ENCODE data around the gene ACOT2.
"Not testable (repeated sequence)": the region's sequence is repeated elsewhere in the genome, so short reads cannot be mapped to it uniquely, and the experiment has no call there.

DNA sequence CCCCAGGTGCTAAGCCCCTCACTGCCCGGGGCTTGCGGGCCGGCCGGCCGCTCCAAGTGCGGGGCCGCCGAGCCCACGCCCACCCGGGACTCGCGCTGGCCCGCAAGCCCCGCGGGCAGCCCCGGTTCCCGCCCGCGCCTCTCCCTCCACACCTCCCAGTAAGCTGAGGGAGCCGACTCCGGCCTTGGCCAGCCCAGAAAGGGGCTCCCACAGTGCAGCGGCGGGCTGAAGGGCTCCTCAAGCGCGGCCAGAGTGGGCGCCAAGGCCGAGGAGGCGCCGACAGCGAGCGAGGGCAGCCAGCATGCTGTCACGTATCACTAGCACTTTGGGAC is 21.6 kb downstream of the ACOT2 start:
- TF ChIP-seq, protein P1, sequence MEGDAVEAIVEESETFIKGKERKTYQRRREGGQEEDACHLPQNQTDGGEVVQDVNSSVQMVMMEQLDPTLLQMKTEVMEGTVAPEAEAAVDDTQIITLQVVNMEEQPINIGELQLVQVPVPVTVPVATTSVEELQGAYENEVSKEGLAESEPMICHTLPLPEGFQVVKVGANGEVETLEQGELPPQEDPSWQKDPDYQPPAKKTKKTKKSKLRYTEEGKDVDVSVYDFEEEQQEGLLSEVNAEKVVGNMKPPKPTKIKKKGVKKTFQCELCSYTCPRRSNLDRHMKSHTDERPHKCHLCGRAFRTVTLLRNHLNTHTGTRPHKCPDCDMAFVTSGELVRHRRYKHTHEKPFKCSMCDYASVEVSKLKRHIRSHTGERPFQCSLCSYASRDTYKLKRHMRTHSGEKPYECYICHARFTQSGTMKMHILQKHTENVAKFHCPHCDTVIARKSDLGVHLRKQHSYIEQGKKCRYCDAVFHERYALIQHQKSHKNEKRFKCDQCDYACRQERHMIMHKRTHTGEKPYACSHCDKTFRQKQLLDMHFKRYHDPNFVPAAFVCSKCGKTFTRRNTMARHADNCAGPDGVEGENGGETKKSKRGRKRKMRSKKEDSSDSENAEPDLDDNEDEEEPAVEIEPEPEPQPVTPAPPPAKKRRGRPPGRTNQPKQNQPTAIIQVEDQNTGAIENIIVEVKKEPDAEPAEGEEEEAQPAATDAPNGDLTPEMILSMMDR (IDR thresholded peaks at IDR 0.05; ENCODE audit: insufficient read depth, low read length) = not testable (repeated sequence)
- TF ChIP-seq SPI1 (IDR thresholded peaks at IDR 0.05; ENCODE audit: borderline replicate concordance, low read depth); GABPA (IDR thresholded peaks at IDR 0.05; ENCODE audit: low read depth); POLR2AphosphoS5 (IDR thresholded peaks at IDR 0.05; ENCODE audit: low read depth): not testable (repeated sequence)
